Natural killer cell (primary cell): Measurements from ENCODE around the gene DDX18. TPM values are rescaled to one million over a fixed set of nuclear protein-coding genes. Genes with fewer than 3 reads are reported as not detected.

Source experiments
- ATAC-seq, 3 donors: fragments of 150-1000 bp in 2 of 3; fragments of 200-7000 bp in 1 of 3; cut with Tn5 transposase; 1 replicate in 1 of 3; 2 replicates in 2 of 3; pipeline ENCODE4 v1.10.0; 2021; ENCODE audit warnings: mild to moderate bottlenecking in 2 of 3, moderate library complexity in 2 of 3
- DNase-seq, 2 donors: peaks; one replicate each; pipeline versions ENCODE4 v3.0.0 to v3.0.0-alpha.2; 2013 to 2021; ENCODE audit warnings: mixed read lengths in 1 of 2
- H3K27ac ChIP-seq: one replicate; pipeline ENCODE4 v1.5.1; 2013; ENCODE audit warnings: mild to moderate bottlenecking, low read length
- H3K27me3 ChIP-seq: one replicate; pipeline ENCODE4 v1.6.1; 2013; ENCODE audit warnings: low read length; ENCODE audit not compliant: control insufficient read depth, insufficient read depth
- H3K36me3 ChIP-seq: one replicate; pipeline ENCODE4 v1.6.1; 2013; ENCODE audit warnings: low read length; ENCODE audit not compliant: control insufficient read depth, insufficient read depth
- H3K4me1 ChIP-seq: one replicate; pipeline ENCODE4 v1.6.1; 2013; ENCODE audit warnings: low read length; ENCODE audit not compliant: control insufficient read depth, insufficient read depth
- H3K4me3 ChIP-seq: one replicate; pipeline ENCODE4 v1.5.1; 2013; ENCODE audit warnings: low read length
- H3K9me3 ChIP-seq: one replicate; pipeline ENCODE4 v1.6.1; 2013; ENCODE audit warnings: low read length; ENCODE audit not compliant: control insufficient read depth, insufficient read depth
- H3K27ac Mint-ChIP-seq, 2 donors: one replicate each; pipeline ENCODE4 v1.8.0; 2022; ENCODE audit warnings: mild to moderate bottlenecking in 2 of 2, mixed read lengths in 2 of 2, moderate library complexity in 1 of 2
- H3K27me3 Mint-ChIP-seq, 2 donors: one replicate each; pipeline ENCODE4 v1.8.0; 2022; ENCODE audit warnings: low read depth in 2 of 2, mixed read lengths in 2 of 2
- H3K36me3 Mint-ChIP-seq: one replicate; pipeline ENCODE4 v1.8.0; 2022; ENCODE audit warnings: mixed read lengths
- H3K4me1 Mint-ChIP-seq, 2 donors: one replicate each; pipeline ENCODE4 v1.8.0; 2022; ENCODE audit warnings: mixed read lengths in 2 of 2
- H3K4me3 Mint-ChIP-seq: one replicate; pipeline ENCODE4 v1.8.0; 2022; ENCODE audit warnings: mild to moderate bottlenecking, moderate library complexity, mixed read lengths
- H3K9me3 Mint-ChIP-seq, 2 donors: one replicate each; pipeline ENCODE4 v1.8.0; 2022; ENCODE audit warnings: mixed read lengths in 2 of 2
- WGBS: methylation state at CpG from one replicate; pipeline ENCODE4 v1.1.7; 2013; ENCODE audit warnings: missing lambda C conversion rate; ENCODE audit not compliant: insufficient coverage; 5-methylcytosine and 5-hydroxymethylcytosine counted together
- intact Hi-C: fragments of 100-400 bp; cut with micrococcal nuclease; formaldehyde crosslinking; loops from one replicate; pipeline ENCODE4 v1.14.2; 2022
- total RNA-seq, 4 donors: library from RNA; stranded (reverse); fragments of 120-200 nt in 1 of 4; gene quantifications; one replicate each; pipeline versions ENCODE4 v1.2.3 to v1.2.4, GENCODE V29; 2013 to 2022
- TF ChIP-seq, protein P1 (sequence below): fragments of 200-600 bp; IDR thresholded peaks from one replicate; pipeline ENCODE4 v1.8.0; 2022; ENCODE audit warnings: antibody characterized with exemption

DDX18 gene
- total RNA-seq, 3 donors from 2014 or later (not counting 1 experiment from before 2014, with no cell fraction given), result 65.2 to 68.6 (median 67.8) TPM

GRCh38 chr2:117858892-117859531 lies 44.5 kb downstream of the DDX18 start:
- no peaks in the 10 kb centered on the region for H3K4me1 ChIP-seq
- H3K27me3 ChIP-seq, result peaks cover 2% of the 10 kb centered on the region
- ATAC-seq (no peak), DNase-seq (no peak)
- Mint-ChIP-seq H3K36me3 (no peaks in the 10 kb centered on the region), H3K4me3 (no peak overlapping the region), H3K27ac (no peak overlapping the region), H3K27me3 (peaks cover 22 to 62% of the 10 kb centered on the region in 2 donors), H3K4me1 (no peaks in the 10 kb centered on the region), H3K9me3 (no peaks in the 10 kb centered on the region)
- H3K27ac ChIP-seq, result no peak overlapping the region
- TF ChIP-seq, protein P1, sequence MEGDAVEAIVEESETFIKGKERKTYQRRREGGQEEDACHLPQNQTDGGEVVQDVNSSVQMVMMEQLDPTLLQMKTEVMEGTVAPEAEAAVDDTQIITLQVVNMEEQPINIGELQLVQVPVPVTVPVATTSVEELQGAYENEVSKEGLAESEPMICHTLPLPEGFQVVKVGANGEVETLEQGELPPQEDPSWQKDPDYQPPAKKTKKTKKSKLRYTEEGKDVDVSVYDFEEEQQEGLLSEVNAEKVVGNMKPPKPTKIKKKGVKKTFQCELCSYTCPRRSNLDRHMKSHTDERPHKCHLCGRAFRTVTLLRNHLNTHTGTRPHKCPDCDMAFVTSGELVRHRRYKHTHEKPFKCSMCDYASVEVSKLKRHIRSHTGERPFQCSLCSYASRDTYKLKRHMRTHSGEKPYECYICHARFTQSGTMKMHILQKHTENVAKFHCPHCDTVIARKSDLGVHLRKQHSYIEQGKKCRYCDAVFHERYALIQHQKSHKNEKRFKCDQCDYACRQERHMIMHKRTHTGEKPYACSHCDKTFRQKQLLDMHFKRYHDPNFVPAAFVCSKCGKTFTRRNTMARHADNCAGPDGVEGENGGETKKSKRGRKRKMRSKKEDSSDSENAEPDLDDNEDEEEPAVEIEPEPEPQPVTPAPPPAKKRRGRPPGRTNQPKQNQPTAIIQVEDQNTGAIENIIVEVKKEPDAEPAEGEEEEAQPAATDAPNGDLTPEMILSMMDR, result no peak
- H3K9me3 ChIP-seq, result no peaks in the 10 kb centered on the region
- H3K4me3 ChIP-seq, result no peak overlapping the region
- H3K36me3 ChIP-seq, result no peaks in the 10 kb centered on the region
- WGBS, result 66% methylated on average over 41 of the region's 41 CpGs
- intact Hi-C loops, result no loop called here

DNA sequence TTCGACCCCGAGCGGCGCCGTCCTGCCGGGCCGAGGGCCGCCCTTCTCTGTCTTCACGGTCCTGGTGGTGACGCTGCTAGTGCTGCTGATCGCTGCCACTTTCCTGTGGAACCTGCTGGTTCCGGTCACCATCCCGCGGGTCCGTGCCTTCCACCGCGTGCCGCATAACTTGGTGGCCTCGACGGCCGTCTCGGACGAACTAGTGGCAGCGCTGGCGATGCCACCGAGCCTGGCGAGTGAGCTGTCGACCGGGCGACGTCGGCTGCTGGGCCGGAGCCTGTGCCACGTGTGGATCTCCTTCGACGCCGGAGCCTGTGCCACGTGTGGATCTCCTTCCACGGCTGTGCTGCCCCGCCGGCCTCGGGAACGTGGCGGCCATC lies 45.0 kb downstream of the DDX18 start:
- Histone ChIP-seq H3K9me3 (no peaks in the 10 kb centered on the region), H3K4me3 (no peak overlapping the region), H3K27me3 (peaks cover 2% of the 10 kb centered on the region), H3K36me3 (no peaks in the 10 kb centered on the region), H3K4me1 (no peaks in the 10 kb centered on the region), H3K27ac (no peak overlapping the region)
- 72% methylated on average over 44 of the region's 44 CpGs for WGBS
- intact Hi-C loops, result no loop called here
- Mint-ChIP-seq H3K4me3 (no peak overlapping the region), H3K9me3 (no peaks in the 10 kb centered on the region), H3K27me3 (peaks cover 22 to 57% of the 10 kb centered on the region in 2 donors), H3K4me1 (no peaks in the 10 kb centered on the region), H3K27ac (no peak overlapping the region), H3K36me3 (no peaks in the 10 kb centered on the region)
- DNase-seq, result no peak
- no peak for ATAC-seq
- TF ChIP-seq, protein P1, result no peak

DNA sequence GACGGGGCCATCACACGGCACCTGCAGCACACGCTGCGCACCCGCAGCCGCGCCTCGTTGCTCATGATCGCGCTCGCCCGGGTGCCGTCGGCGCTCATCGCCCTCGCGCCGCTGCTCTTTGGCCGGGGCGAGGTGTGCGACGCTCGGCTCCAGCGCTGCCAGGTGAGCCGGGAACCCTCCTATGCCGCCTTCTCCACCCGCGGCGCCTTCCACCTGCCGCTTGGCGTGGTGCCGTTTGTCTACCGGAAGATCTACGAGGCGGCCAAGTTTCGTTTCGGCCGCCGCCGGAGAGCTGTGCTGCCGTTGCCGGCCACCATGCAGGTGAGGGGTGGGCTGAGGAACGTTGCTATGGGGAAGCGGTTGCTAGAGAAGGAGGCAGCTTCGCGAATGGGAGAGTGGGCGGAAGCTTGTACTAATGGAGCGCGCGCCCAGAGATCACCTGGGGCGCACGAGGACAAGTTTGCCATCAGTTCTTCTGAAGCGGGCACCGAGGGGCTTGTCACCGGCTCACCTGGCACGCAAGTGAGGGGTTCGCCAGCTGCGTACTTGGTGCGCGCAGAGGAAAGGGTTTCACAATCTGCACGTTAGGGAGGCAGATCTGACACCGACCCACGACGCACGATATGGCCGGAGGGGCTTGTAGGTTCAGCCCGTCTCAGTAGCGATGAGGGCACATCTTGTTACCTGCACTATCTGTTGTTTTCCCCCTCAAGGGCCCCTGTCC lies 45.6 kb downstream of the DDX18 start:
- Histone ChIP-seq H3K36me3 (no peaks in the 10 kb centered on the region), H3K9me3 (no peaks in the 10 kb centered on the region), H3K4me1 (no peaks in the 10 kb centered on the region), H3K27me3 (peaks cover 2% of the 10 kb centered on the region), H3K27ac (no peak overlapping the region), H3K4me3 (no peak overlapping the region)
- no peak overlapping the region for H3K27ac Mint-ChIP-seq
- H3K4me1 Mint-ChIP-seq, result no peaks in the 10 kb centered on the region
- no peaks in the 10 kb centered on the region for H3K36me3 Mint-ChIP-seq
- H3K27me3 Mint-ChIP-seq, result peaks cover 22 to 52% of the 10 kb centered on the region in 2 donors
- H3K4me3 Mint-ChIP-seq, result no peak overlapping the region
- H3K9me3 Mint-ChIP-seq, result no peaks in the 10 kb centered on the region
- DNase-seq (no peak), ATAC-seq (no peak)
- intact Hi-C loops, result no loop called here
- WGBS, result 53% methylated on average over 69 of the region's 69 CpGs
- TF ChIP-seq, protein P1, result no peak
